Neural cell (in vitro differentiated cells): ENCODE results near the gene RASGRP2. TPM values are rescaled to one million over a fixed set of nuclear protein-coding genes. Genes with fewer than 3 reads are reported as not detected.

Experiments used
- H2AFZ ChIP-seq: fragments of 200-600, 300-800 bp; sonication (generic), shearing (Covaris generic); 2 replicates; pipeline ENCODE4 v1.6.0; 2014; ENCODE audit warnings: low read depth, mild to moderate bottlenecking, antibody characterized with exemption, low read length, moderate library complexity
- H3F3A ChIP-seq: fragments of 200-600 bp; shearing (Covaris generic); 2 replicates; pipeline ENCODE4 v1.6.1; 2016; ENCODE audit warnings: mild to moderate bottlenecking, moderate library complexity, mixed read lengths, antibody characterized with exemption, low read length; ENCODE audit not compliant: insufficient read depth, poor library complexity, severe bottlenecking
- H3K27ac ChIP-seq: fragments of 200-600, 300-800 bp; sonication (generic), shearing (Covaris generic); 2 replicates; pipeline ENCODE4 v1.5.1; 2014; ENCODE audit warnings: mild to moderate bottlenecking, low read length, moderate library complexity
- H3K27me3 ChIP-seq: fragments of 300-800, 200-600 bp; sonication (generic), shearing (Covaris generic); 2 replicates; pipeline ENCODE4 v1.6.0; 2014; ENCODE audit warnings: mild to moderate bottlenecking, low read depth, low read length, moderate library complexity; ENCODE audit not compliant: insufficient read depth
- H3K36me3 ChIP-seq: fragments of 300-800, 200-600 bp; sonication (generic), shearing (Covaris generic); 2 replicates; pipeline ENCODE4 v1.5.1; 2014; ENCODE audit warnings: mild to moderate bottlenecking, antibody characterized with exemption, low read length, moderate library complexity; ENCODE audit not compliant: insufficient read depth
- H3K4me2 ChIP-seq: fragments of 300-800, 200-600 bp; sonication (generic), shearing (Covaris generic); 2 replicates; pipeline ENCODE4 v1.6.0; 2014; ENCODE audit warnings: mild to moderate bottlenecking, low read length
- H3K4me3 ChIP-seq: fragments of 300-800, 200-600 bp; sonication (generic), shearing (Covaris generic); 2 replicates; pipeline ENCODE4 v1.5.1; 2014; ENCODE audit warnings: mild to moderate bottlenecking, low read length, moderate library complexity
- H3K79me2 ChIP-seq: fragments of 200-600 bp; shearing (Covaris generic); replicated peaks from 2 replicates; pipeline ENCODE4 v1.6.0; 2014; ENCODE audit warnings: mild to moderate bottlenecking, low read length, moderate library complexity; ENCODE audit not compliant: insufficient read depth
- H3K9ac ChIP-seq: fragments of 300-800, 200-600 bp; sonication (generic), shearing (Covaris generic); 2 replicates; pipeline ENCODE4 v1.6.1; 2016; ENCODE audit warnings: mild to moderate bottlenecking, low read length, mixed read lengths
- H3K9me2 ChIP-seq: fragments of 200-600 bp; shearing (Covaris generic); 2 replicates; pipeline ENCODE4 v1.6.1; 2016; ENCODE audit warnings: mild to moderate bottlenecking, low read length, mixed read lengths; ENCODE audit not compliant: insufficient read depth
- H3K9me3 ChIP-seq: fragments of 200-600, 300-800 bp; sonication (generic), shearing (Covaris generic); 2 replicates; pipeline ENCODE4 v1.6.1; 2016; ENCODE audit warnings: mild to moderate bottlenecking, mixed run types, low read length, moderate library complexity, mixed read lengths
- H4K20me1 ChIP-seq: fragments of 200-600 bp; shearing (Covaris generic); 2 replicates; pipeline ENCODE4 v1.6.1; 2016; ENCODE audit warnings: mild to moderate bottlenecking, mixed run types; ENCODE audit not compliant: insufficient read depth
- CTCF ChIP-seq: fragments of 450-650 bp; IDR thresholded peaks from 2 replicates; pipeline ENCODE4 v1.5.1; 2014; ENCODE audit warnings: antibody characterized with exemption, mild to moderate bottlenecking, moderate library complexity; ENCODE audit not compliant: poor library complexity, severe bottlenecking
- EP300 ChIP-seq: fragments of 450-650 bp; conservative IDR thresholded peaks from 2 replicates; pipeline ENCODE4 v1.6.1; 2014; ENCODE audit warnings: antibody characterized with exemption, mild to moderate bottlenecking, moderate library complexity; ENCODE audit not compliant: poor library complexity, severe bottlenecking
- EZH2 ChIP-seq: fragments of 200-600, 300-800 bp; shearing (Covaris generic), sonication (generic); IDR thresholded peaks from 2 replicates; pipeline ENCODE4 v1.6.1; 2014; ENCODE audit warnings: antibody characterized with exemption, low read length, borderline replicate concordance, mild to moderate bottlenecking; ENCODE audit not compliant: insufficient read depth, poor library complexity, severe bottlenecking
- MXI1 ChIP-seq: fragments of 450-650 bp; conservative IDR thresholded peaks from 2 replicates; pipeline ENCODE4 v1.6.1; 2014; ENCODE audit warnings: antibody characterized with exemption, mild to moderate bottlenecking; ENCODE audit not compliant: poor library complexity, severe bottlenecking
- POLR2AphosphoS5 ChIP-seq: IDR thresholded peaks from 2 replicates; pipeline ENCODE4 v1.6.1; 2012
- RAD21 ChIP-seq: fragments of 450-650 bp; conservative IDR thresholded peaks from 2 replicates; pipeline ENCODE4 v1.6.1; 2014; ENCODE audit warnings: antibody characterized with exemption, mild to moderate bottlenecking, moderate library complexity
- REST ChIP-seq: IDR thresholded peaks from 2 replicates; pipeline ENCODE4 v1.6.1; 2012; ENCODE audit warnings: borderline replicate concordance
- SMC3 ChIP-seq: fragments of 450-650 bp; conservative IDR thresholded peaks from 2 replicates; pipeline ENCODE4 v1.6.1; 2014; ENCODE audit warnings: antibody characterized with exemption, mild to moderate bottlenecking, moderate library complexity; ENCODE audit not compliant: poor library complexity
- TAF1 ChIP-seq: IDR thresholded peaks from 2 replicates; pipeline ENCODE4 v1.6.1; 2012; ENCODE audit warnings: low read depth
- polyA plus RNA-seq: library from polyadenylated mRNA; depleted of rRNA; stranded (reverse); fragments of >200 nt; gene quantifications from 2 replicates; pipeline ENCODE4 v1.2.3, GENCODE V29; 2014

RASGRP2 gene
- polyA plus RNA-seq, 1 donor from 2014 or later = 4.5 TPM

DNA sequence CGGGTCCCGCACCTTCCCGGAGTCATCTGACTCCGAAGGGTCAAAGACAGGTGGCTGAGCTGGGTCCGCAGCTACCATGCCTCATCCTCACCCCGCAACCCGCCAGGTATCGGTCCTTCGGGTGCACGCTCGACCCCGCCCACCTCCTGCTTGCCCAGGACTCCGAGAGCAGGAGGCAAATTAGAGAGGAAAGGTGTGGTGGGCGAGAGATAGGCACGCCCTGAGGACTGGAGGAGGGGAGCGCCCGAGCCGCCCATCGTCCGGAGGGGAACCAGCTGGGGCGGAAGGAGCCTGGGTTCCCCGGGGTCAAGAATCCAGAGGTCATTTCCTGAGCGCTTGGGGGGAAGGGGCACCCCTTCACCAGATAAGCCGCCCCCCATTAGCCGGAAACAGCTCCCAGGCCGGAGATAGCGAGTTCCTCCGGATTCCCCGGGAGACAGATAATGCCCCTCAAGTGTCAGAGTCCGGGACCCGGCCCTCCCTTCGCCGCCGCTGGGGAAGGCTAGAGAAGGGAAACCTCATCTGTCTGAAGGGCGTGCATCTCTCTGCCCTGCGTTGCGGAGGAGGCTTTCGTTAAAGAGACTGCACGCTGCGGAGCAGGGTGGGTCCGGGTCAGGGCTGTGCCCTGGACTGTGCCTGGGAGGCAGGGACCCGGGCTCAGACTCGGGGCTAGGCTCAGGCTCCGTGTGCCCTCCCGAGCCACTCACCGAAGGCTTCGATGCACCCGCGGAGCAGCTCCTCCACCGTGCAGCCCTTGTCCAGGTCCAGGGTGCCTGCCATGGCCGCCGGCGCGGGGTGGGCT is 1.7 kb downstream of the RASGRP2 start:
- Histone ChIP-seq H3K9ac (no peak overlapping the region), H3K4me2 (no peak overlapping the region), H3K9me2 (no peaks in the 10 kb centered on the region), H2AFZ (no peak overlapping the region), H3K27ac (no peak overlapping the region), H3K9me3 (no peaks in the 10 kb centered on the region), H3F3A (no peaks in the 10 kb centered on the region), H3K79me2 (no peaks in the 10 kb centered on the region), H4K20me1 (no peaks in the 10 kb centered on the region), H3K27me3 (peaks cover 49% of the 10 kb centered on the region), H3K4me3 (peak overlapping the region; percentile 59), H3K36me3 (no peaks in the 10 kb centered on the region)
- no peak for TF ChIP-seq EZH2
- TF ChIP-seq REST = no peak
- no peak for TF ChIP-seq TAF1
- no peak for TF ChIP-seq RAD21
- TF ChIP-seq POLR2AphosphoS5 = no peak
- no peak for TF ChIP-seq CTCF
- TF ChIP-seq EP300 = no peak
- TF ChIP-seq MXI1 = no peak
- no peak for TF ChIP-seq SMC3

DNA sequence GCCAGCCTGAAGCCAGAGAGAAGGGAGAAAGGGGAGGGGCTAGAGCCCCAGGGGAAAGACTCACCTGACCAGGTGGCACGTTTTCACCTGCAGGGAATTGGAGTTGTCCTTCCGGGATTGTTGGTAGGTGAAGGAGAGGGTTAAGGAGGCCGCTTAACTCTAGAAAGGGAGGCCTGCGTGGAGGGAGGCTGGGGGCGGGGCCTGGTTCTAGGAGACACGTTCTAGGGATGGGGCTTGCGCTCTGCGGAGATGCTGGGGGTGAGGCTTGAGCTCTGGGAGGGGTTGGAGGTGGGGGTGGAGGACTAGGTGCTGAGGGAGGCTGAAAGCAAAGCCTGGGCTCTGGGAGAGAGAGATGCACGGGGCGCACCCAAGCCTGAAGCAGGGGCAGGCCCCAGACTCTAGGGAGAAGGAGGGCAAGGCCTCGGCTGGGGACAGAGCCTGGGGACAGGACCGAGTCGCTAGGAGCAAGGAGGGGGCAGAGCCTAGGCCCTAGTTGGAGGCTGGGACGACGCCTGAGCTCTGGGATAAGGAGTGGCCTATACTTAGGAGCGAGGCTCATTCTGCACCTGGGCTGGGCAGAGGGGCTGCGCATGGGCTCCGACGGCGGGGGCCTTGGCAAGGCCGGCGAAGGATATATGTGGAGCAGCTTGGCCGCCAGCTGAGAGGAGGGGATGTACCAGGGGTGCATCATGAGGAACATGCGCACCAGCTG is 2.4 kb downstream of the RASGRP2 start:
- H3K4me2 ChIP-seq = no peak overlapping the region
- H3F3A ChIP-seq = no peaks in the 10 kb centered on the region
- no peak for TF ChIP-seq SMC3
- TF ChIP-seq REST = no peak
- no peak for TF ChIP-seq TAF1
- no peak for TF ChIP-seq CTCF
- no peak for TF ChIP-seq POLR2AphosphoS5
- no peak for TF ChIP-seq EP300
- TF ChIP-seq MXI1 = no peak
- no peak for TF ChIP-seq RAD21
- TF ChIP-seq EZH2 = no peak

More for the DNA sequence above, 2.4 kb downstream of the RASGRP2 start:
- no peaks in the 10 kb centered on the region for H3K79me2 ChIP-seq
- H3K9me2 ChIP-seq = no peaks in the 10 kb centered on the region
- H3K9ac ChIP-seq = no peak overlapping the region
- H3K27me3 ChIP-seq = peaks cover 49% of the 10 kb centered on the region
- H3K9me3 ChIP-seq = no peaks in the 10 kb centered on the region
- no peak overlapping the region for H3K27ac ChIP-seq
- H3K36me3 ChIP-seq = no peaks in the 10 kb centered on the region
- no peaks in the 10 kb centered on the region for H4K20me1 ChIP-seq
- no peak overlapping the region for H3K4me3 ChIP-seq
- H2AFZ ChIP-seq = no peak overlapping the region
